ENCODE measurements around the gene CYP17A1. TPM values are rescaled to one million over a fixed set of nuclear protein-coding genes. Genes with fewer than 3 reads are reported as not detected.

Gene CYP17A1
- not detected in 2 replicates for total RNA-seq

GRCh38 chr10:102837230-102837721, at the start of gene CYP17A1:
Gene CYP17A1, minus strand, starts transcription at chr10:102837413. Its CDS starts 52 bp downstream, at chr10:102837361.

GRCh38 chr10:102869258-102870198, 32.3 kb upstream of the CYP17A1 start, which contains the start of gene AS3MT:
Gene AS3MT, plus strand, starts transcription at chr10:102869470. Its CDS starts 123 bp downstream, at chr10:102869593.

Small RNAs within 50 kb of the gene (small RNA-seq; reads per million reads assigned to genes)
- gene AS3MT (not detected), gene RF00026 (not detected), gene RNU6-1231P (not detected)

Other genes with a start within 250 kb of the CYP17A1 start
- gene TRIM8, start 192.9 kb downstream of the CYP17A1 start, total RNA-seq: 69.0 and 139 TPM in 2 replicates
- 4.7 and 5.6 TPM in 2 replicates for gene ARL3, start 123.0 kb downstream of the CYP17A1 start, total RNA-seq
- gene SFXN2, start 122.8 kb downstream of the CYP17A1 start, total RNA-seq: 2.9 and 4.3 TPM in 2 replicates
- gene WBP1L, start 93.5 kb downstream of the CYP17A1 start, total RNA-seq: 25.9 and 72.4 TPM in 2 replicates
- 20.0 and 26.7 TPM in 2 replicates for gene BORCS7, start 16.8 kb upstream of the CYP17A1 start, total RNA-seq
- 2.4 and 3.7 TPM in 2 replicates for gene AS3MT, start 32.1 kb upstream of the CYP17A1 start, total RNA-seq
- 7.9 and 10.5 TPM in 2 replicates for gene CNNM2, start 80.9 kb upstream of the CYP17A1 start, total RNA-seq

All from placental epithelial cell (primary cell).